GM21367 (cell line): ENCODE results near the gene MARCHF9.

Experiments
- ATAC-seq: cut with Tn5 transposase; IDR thresholded peaks from one replicate; pipeline ENCODE4 v1.9.1; 2021; ENCODE audit not compliant: unreplicated experiment

Gene MARCHF9

DNA sequence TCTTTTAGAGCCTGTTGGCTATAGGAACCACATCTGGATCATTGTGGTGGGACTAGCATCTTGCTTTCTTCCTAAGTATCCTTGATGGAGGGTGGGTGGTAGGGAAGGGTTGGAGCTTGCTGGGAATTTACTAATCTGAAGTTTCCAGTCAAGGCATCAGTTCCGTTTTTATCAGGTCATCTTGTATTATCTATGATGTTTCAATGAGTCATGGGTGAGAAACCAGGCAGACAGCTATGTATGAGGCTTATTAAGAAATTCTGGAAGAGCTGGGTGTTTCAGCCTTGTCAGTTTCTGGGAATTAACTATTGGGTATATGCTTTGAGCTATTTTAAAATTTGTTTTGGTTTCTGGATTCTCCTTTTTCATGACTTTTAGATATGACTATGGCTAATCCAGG, 39.0 kb downstream of the MARCHF9 start:
- no peak for ATAC-seq

DNA sequence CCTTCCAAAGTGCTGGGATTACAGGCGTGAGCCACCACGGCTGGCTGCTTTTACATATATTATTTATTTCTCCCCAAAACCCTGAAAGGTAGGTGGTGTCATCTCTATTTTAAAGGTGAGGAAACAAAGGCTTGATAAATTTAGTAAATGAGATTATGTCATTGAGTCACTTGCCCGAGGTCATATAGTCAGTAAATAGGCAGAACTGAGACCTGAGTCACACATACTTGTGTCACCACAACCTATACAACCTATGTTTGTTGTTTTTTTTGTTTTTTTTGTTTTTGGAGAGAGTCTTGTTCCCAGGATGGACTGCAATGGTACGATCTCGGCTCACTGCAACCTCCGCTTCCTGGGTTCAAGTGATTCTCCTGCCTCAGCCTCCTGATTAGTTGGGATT, 40.5 kb downstream of the MARCHF9 start:
- no peak for ATAC-seq

DNA sequence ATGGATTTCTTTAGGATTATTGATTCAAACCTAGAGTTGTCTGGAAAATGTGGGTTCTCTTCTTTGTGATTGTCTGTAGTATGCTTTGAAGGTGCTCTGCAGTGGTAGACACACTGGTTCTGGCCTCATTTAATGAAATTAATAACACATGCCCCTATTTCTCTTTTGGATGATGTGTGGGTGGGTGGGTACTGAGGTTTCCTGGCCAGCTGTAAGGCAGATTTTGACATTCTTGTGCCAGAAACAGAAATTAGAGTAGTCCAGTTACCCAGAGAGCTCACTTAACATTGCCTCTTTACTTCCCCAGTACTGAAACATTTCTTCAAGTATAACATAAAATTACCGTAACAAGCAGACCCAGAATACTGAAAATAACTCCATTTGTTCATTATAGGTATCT, 42.1 kb downstream of the MARCHF9 start:
- no peak for ATAC-seq

DNA sequence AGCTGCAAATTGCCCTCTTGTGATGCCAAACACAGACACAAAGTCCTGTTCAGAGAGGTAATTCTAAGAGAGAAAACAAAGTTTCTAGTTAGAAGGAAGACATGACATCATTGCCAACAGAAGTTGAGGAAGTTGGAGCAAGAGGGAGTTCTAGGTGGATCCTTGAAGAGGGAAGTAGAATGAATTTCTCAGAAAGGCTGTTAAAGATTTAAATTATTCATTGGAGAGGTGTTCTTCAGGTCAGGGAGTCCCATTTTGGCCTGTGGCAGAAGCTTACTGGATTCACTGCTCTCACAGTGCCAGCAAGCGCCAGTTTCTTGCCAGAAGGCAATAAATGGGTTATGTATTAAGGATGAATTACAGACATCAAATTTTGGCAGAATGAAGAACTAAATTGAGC, 43.0 kb downstream of the MARCHF9 start:
- ATAC-seq = no peak

DNA sequence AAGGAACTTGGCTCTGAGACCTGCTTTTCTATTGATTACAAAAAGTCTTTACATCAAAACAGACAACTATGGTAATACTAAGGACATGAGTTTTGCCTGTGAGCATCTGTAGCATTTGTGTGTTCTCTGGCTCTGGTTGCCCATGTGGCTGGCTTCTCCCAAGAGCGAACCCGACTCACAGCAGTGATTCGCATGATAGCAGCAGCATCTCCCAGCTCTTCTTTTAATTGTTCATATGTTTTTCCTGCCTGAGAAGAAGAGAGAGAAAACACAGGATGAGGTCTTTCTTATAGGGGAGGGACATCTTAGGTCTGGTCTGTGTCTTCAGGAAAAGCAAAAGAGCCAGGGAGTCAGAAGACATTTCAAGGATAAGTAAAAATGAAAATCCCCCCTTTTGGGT, 46.1 kb downstream of the MARCHF9 start:
- ATAC-seq = no peak

DNA sequence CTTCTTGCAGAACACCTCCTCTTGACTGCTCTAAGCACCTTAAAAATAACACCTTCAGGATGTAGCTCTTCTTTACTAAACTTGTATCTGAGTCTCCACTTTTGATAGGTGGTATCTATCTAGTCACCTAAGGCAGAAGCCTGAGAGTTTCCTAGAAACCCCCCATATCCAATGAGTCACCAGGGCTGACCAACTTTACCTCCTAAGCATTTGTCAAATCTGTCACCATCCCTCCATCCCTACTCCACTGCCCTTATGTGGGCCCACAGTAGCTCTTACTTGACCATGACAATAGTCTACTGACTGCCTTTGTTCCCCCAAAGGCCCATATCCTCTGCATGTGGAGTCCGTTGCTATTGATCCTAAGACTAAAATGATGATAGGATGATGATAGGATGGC, 47.7 kb downstream of the MARCHF9 start:
- no peak for ATAC-seq

DNA sequence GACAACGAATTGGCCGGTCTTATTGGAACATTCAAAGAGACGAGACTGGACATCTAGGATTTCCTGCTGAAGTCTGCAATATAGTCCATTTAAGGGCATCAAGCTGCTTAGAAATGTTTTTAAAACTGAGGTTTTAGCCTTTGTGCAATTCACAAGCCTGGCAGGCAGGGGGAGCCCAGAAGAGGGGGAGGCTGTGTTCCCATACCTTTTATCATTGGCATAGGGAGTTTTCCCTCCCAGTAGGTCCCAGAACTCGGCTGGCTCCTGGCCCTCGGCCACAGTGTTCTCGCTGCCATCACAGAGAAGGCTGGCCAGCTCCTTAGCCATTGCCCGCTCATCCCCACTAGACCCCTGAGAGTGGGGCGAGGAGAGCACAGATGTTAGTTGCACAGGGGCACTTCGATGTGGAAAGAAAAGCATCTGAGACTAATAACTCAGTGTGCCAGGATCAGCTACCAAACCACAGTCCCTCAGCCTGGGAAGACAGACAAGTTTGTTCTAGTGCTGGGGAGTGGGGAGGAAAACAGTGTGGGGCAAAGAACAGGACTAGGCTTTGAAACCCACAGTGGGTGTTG, 48.5 kb downstream of the MARCHF9 start:
- ATAC-seq = no peak

DNA sequence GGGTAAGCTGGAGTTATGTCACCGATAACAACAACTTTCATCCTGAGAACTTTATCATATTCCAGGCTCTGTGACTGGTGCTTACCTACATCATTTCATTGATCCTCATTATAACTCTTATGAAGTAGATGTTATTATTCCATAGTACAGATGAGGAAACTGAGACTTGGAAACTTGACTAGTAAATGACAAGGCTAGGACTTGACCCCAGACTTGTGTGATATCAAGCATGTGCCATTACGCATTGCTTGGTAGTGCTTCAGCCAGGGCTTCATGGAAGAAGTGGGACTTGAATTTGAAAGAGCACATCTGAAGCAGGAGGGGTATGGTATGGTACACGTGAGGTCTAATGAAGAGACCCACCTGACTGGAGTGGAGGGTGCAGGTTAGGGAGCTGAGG, 51.8 kb downstream of the MARCHF9 start:
- no peak for ATAC-seq

DNA sequence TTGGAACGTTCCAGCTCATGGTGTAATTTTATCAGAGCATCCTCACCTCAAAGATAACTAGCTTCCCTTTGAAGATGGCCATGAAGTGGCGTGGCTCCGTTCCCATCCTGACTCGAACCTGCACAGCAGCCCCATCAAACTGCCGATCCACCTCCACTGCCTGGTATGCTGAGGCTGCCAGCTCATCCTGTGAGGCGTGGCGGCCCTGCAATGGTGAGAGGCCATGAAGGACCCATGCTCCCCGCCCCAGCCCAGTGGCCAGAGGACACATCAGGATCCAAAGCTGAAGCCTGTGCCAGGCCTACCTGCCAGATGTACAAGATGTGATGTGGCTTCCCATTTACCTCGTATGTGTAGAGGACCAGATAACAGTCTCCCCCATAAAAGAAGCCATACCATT, 52.4 kb downstream of the MARCHF9 start:
- ATAC-seq = no peak

DNA sequence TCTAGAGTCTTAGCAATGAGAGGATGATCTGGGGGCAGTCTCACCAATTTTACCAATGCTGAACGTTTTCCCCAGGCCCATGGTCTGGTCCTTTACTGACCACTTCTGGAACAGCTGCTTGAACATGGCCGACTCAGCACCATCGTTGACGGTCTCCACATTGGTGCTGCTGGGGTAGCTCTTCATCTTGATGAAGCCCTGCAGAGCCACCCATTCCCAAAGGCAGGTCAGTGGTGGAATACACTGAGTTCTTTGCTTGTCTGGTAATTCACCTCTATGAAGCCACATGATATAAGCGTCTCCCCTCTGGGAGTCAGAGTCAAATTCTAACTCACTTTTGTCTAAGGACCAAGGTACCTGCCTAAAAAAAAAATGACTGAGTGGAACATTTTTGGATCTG, 53.4 kb downstream of the MARCHF9 start:
- ATAC-seq = no peak

DNA sequence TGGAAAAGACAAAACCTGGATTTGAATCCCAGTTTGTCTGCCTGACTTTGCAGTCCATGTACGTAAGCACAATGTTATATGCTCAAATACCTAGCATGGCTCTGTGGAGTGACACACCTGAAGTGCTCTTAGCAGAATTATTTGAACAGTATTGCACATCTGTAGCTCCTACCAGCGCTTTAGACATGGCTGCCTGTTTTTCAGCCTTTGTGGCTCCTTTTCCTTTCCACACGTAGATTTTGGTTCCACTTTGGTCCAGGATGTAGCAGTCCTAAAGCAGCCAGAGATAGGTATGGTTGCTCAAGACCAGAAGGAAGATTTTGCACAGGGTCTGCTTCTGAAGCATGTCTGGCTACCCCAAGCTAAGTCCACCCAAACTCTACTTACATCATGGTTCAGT, 54.5 kb downstream of the MARCHF9 start:
- ATAC-seq = no peak
